LNCAP (cell line): ENCODE measurements around the gene LTO1.
A peak's percentile ranks its signal among the peaks of the same experiment; 100 is the strongest.

ENCODE experiments used
- CTCF ChIP-seq: fragments of 450-650 bp; IDR thresholded peaks from 2 replicates; pipeline ENCODE4 v1.5.1; 2017; ENCODE audit warnings: mild to moderate bottlenecking

The LTO1 gene

GRCh38 chr11:69689484-69690319, 14.5 kb upstream of the LTO1 start:
- no peak for TF ChIP-seq CTCF

- TF ChIP-seq CTCF: no peak
Observed at GRCh38 chr11:69686856-69687255, 11.7 kb upstream of the LTO1 start.

GRCh38 chr11:69686452-69686851, 11.3 kb upstream of the LTO1 start:
- TF ChIP-seq CTCF: no peak

- no peak for TF ChIP-seq CTCF
Observed at GRCh38 chr11:69685348-69685747, 10.2 kb upstream of the LTO1 start.

GRCh38 chr11:69684651-69685050, 9.5 kb upstream of the LTO1 start:
- TF ChIP-seq CTCF: no peak

GRCh38 chr11:69683764-69684333, 8.7 kb upstream of the LTO1 start:
- TF ChIP-seq CTCF: peak; percentile 66

GRCh38 chr11:69682681-69683326, 7.7 kb upstream of the LTO1 start:
- no peak for TF ChIP-seq CTCF
